HepG2 (cell line): ENCODE results near the gene EFNA2. TPM values are rescaled to one million over a fixed set of nuclear protein-coding genes. Genes with fewer than 3 reads are reported as not detected.
A peak's percentile ranks its signal among the peaks of the same experiment; 100 is the strongest.

Experiments used
- ATM ChIP-seq: fragments of 450-650 bp; IDR thresholded peaks from 2 replicates; pipeline ENCODE4 v1.7.1; 2017; ENCODE audit warnings: mild to moderate bottlenecking, borderline replicate concordance
- HMGA1 ChIP-seq: sonication (generic); formaldehyde crosslinking; conservative IDR thresholded peaks from 2 replicates; pipeline ENCODE4 v1.4.0; 2020; ENCODE audit warnings: missing genetic modification reagents
- KAT7 ChIP-seq: IDR thresholded peaks from 2 replicates; pipeline ENCODE4 v1.6.1; 2018; ENCODE audit warnings: borderline replicate concordance, missing compliant biosample characterization
- MTA3 ChIP-seq: sonication (generic); formaldehyde crosslinking; IDR thresholded peaks from 2 replicates; pipeline ENCODE4 v1.4.0; 2020; ENCODE audit warnings: missing genetic modification reagents
- RXRB ChIP-seq: IDR thresholded peaks from 2 replicates; pipeline ENCODE4 v1.6.1; 2016; ENCODE audit warnings: borderline replicate concordance, missing genetic modification reagents, missing compliant biosample characterization
- TEAD2 ChIP-seq: sonication (generic); formaldehyde crosslinking; IDR thresholded peaks from 2 replicates; pipeline ENCODE4 v1.9.0; 2021; ENCODE audit warnings: missing genetic modification reagents
- TMF1 ChIP-seq: sonication (generic); formaldehyde crosslinking; IDR thresholded peaks from 2 replicates; pipeline ENCODE4 v1.8.1; 2022; ENCODE audit warnings: low read depth, missing genetic modification reagents
- TOE1 ChIP-seq: sonication (generic); formaldehyde crosslinking; IDR thresholded peaks from 2 replicates; pipeline ENCODE4 v1.4.0; 2020; ENCODE audit warnings: mild to moderate bottlenecking, missing genetic modification reagents
- ZBTB42 ChIP-seq: sonication (generic); formaldehyde crosslinking; IDR thresholded peaks from 2 replicates; pipeline ENCODE4 v1.5.0; 2020; ENCODE audit warnings: mild to moderate bottlenecking, missing genetic modification reagents
- ZNF180 ChIP-seq: sonication (generic); formaldehyde crosslinking; IDR thresholded peaks from 2 replicates; pipeline ENCODE4 v1.4.0; 2020; ENCODE audit warnings: low read depth, missing genetic modification reagents, borderline replicate concordance
- ZNF331 ChIP-seq: sonication (generic); formaldehyde crosslinking; IDR thresholded peaks from 2 replicates; pipeline ENCODE4 v1.4.0; 2020; ENCODE audit warnings: missing genetic modification reagents
- ZNF543 ChIP-seq: sonication (generic); formaldehyde crosslinking; IDR thresholded peaks from 2 replicates; pipeline ENCODE4 v1.4.0; 2020; ENCODE audit warnings: mild to moderate bottlenecking, missing genetic modification reagents
- ZNF567 ChIP-seq: sonication (generic); formaldehyde crosslinking; IDR thresholded peaks from 2 replicates; pipeline ENCODE4 v1.8.1; 2023; ENCODE audit warnings: mild to moderate bottlenecking, missing genetic modification reagents, borderline replicate concordance
- ZNF746 ChIP-seq: sonication (generic); formaldehyde crosslinking; IDR thresholded peaks from 2 replicates; pipeline ENCODE4 v1.8.0; 2022; ENCODE audit warnings: mild to moderate bottlenecking, missing genetic modification reagents
- polyA plus RNA-seq, 8 experiments: library from polyadenylated mRNA; depleted of rRNA in 3 of 8; stranded (reverse) in 7 of 8; unstranded in 1 of 8; fragments of >200 nt; fragmentation: Illumina TruSeq in 4 of 8; extraction: Trizol in 4 of 8; gene quantifications; 2 replicates each; pipeline versions ENCODE4 v1.2.1 to v1.2.3, GENCODE V29; 2011 to 2016; ENCODE audit warnings: low read depth in 4 of 8, missing spikeins in 1 of 8, mixed read lengths in 1 of 8; ENCODE audit not compliant: insufficient read depth in 1 of 8
- total RNA-seq, 5 experiments: library from RNA; depleted of rRNA; stranded (reverse); fragments of >200 nt; fragmentation: Illumina TruSeq; extraction: Trizol; gene quantifications; 2 replicates each; pipeline ENCODE4 v1.2.3, GENCODE V29; 2016; ENCODE audit warnings: low read depth in 1 of 5
- TF ChIP-seq, protein P1 (sequence below): sonication (generic); formaldehyde crosslinking; conservative IDR thresholded peaks from 2 replicates; pipeline ENCODE4 v1.5.0; 2020; ENCODE audit warnings: missing genetic modification reagents
- TF ChIP-seq, protein P2 (sequence below): sonication (generic); formaldehyde crosslinking; IDR thresholded peaks from 2 replicates; pipeline ENCODE4 v1.4.0; 2020; ENCODE audit warnings: missing genetic modification reagents
- TF ChIP-seq, protein P3 (sequence below): IDR thresholded peaks from 2 replicates; pipeline ENCODE4 v1.4.0; 2020; ENCODE audit warnings: mild to moderate bottlenecking, missing genetic modification reagents
- TF ChIP-seq, protein P4 (sequence below): sonication (generic); formaldehyde crosslinking; conservative IDR thresholded peaks from 2 replicates; pipeline ENCODE4 v1.8.0; 2022; ENCODE audit warnings: mild to moderate bottlenecking, moderate library complexity, missing genetic modification reagents
- TF ChIP-seq, protein P5 (sequence below): IDR thresholded peaks from 2 replicates; pipeline ENCODE4 v1.6.1; 2012; ENCODE audit warnings: low read length, improper control_type of control experiment

EFNA2 gene
- total and polyA plus RNA-seq, 2 of the 13 experiments (the other 11 are each of a cell fraction or from before 2014, with no cell fraction given), result 6.0 to 9.9 TPM

DNA sequence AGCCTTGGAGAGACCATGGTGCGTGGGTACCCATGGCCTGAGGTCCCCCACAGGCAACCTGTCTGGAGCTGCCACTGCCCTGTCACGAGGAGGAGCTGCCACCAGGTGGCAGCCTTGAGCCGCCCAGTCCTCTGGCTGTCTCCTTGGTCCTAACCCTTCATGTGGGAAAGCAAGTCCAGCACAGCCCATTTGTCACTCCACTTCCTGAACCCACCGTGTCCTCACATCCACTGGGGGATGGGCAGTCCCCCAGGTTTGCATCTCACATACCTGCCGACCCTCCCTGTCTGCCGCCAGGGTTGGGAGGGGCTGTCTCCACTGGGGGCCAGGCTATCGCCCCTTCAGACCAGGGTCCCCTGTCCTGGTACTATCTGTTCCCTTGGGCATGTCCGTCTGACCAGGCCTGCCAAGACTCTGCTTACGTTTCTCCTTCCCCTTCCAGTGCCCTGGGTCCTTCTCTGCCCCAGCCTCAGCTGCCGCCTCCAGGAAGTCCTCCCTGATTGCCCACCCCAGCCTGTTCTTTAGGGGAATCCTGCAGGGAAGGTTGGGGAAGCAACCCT lies 5.8 kb upstream of the EFNA2 start (continued):
- TF ChIP-seq, protein P1, sequence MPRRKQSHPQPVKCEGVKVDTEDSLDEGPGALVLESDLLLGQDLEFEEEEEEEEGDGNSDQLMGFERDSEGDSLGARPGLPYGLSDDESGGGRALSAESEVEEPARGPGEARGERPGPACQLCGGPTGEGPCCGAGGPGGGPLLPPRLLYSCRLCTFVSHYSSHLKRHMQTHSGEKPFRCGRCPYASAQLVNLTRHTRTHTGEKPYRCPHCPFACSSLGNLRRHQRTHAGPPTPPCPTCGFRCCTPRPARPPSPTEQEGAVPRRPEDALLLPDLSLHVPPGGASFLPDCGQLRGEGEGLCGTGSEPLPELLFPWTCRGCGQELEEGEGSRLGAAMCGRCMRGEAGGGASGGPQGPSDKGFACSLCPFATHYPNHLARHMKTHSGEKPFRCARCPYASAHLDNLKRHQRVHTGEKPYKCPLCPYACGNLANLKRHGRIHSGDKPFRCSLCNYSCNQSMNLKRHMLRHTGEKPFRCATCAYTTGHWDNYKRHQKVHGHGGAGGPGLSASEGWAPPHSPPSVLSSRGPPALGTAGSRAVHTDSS (CRISPR knock-in tag), result no peak
- TF ChIP-seq ZNF331 (CRISPR knock-in tag) (0 out of 2 replicates have a peak, but pooled peaks have one; percentile 12), ATM (no peak), MTA3 (CRISPR knock-in tag) (no peak), TOE1 (CRISPR knock-in tag) (no peak), RXRB (CRISPR knock-in tag) (peak; percentile 42; the same call in 1 of the 2 replicates), ZNF746 (CRISPR knock-in tag) (no peak), TMF1 (no peak), ZNF180 (no peak), TEAD2 (CRISPR knock-in tag) (no peak), HMGA1 (CRISPR knock-in tag) (no peak), ZNF567 (CRISPR knock-in tag) (no peak), KAT7 (CRISPR knock-in tag) (no peak), ZBTB42 (CRISPR knock-in tag) (no peak), ZNF543 (CRISPR knock-in tag) (no peak)
- TF ChIP-seq, protein P2, sequence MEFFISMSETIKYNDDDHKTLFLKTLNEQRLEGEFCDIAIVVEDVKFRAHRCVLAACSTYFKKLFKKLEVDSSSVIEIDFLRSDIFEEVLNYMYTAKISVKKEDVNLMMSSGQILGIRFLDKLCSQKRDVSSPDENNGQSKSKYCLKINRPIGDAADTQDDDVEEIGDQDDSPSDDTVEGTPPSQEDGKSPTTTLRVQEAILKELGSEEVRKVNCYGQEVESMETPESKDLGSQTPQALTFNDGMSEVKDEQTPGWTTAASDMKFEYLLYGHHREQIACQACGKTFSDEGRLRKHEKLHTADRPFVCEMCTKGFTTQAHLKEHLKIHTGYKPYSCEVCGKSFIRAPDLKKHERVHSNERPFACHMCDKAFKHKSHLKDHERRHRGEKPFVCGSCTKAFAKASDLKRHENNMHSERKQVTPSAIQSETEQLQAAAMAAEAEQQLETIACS (CRISPR knock-in tag), result no peak
- TF ChIP-seq, protein P3, sequence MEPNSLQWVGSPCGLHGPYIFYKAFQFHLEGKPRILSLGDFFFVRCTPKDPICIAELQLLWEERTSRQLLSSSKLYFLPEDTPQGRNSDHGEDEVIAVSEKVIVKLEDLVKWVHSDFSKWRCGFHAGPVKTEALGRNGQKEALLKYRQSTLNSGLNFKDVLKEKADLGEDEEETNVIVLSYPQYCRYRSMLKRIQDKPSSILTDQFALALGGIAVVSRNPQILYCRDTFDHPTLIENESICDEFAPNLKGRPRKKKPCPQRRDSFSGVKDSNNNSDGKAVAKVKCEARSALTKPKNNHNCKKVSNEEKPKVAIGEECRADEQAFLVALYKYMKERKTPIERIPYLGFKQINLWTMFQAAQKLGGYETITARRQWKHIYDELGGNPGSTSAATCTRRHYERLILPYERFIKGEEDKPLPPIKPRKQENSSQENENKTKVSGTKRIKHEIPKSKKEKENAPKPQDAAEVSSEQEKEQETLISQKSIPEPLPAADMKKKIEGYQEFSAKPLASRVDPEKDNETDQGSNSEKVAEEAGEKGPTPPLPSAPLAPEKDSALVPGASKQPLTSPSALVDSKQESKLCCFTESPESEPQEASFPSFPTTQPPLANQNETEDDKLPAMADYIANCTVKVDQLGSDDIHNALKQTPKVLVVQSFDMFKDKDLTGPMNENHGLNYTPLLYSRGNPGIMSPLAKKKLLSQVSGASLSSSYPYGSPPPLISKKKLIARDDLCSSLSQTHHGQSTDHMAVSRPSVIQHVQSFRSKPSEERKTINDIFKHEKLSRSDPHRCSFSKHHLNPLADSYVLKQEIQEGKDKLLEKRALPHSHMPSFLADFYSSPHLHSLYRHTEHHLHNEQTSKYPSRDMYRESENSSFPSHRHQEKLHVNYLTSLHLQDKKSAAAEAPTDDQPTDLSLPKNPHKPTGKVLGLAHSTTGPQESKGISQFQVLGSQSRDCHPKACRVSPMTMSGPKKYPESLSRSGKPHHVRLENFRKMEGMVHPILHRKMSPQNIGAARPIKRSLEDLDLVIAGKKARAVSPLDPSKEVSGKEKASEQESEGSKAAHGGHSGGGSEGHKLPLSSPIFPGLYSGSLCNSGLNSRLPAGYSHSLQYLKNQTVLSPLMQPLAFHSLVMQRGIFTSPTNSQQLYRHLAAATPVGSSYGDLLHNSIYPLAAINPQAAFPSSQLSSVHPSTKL, result peak; percentile 23; the same call in 1 of the 2 replicates
- TF ChIP-seq, protein P4, sequence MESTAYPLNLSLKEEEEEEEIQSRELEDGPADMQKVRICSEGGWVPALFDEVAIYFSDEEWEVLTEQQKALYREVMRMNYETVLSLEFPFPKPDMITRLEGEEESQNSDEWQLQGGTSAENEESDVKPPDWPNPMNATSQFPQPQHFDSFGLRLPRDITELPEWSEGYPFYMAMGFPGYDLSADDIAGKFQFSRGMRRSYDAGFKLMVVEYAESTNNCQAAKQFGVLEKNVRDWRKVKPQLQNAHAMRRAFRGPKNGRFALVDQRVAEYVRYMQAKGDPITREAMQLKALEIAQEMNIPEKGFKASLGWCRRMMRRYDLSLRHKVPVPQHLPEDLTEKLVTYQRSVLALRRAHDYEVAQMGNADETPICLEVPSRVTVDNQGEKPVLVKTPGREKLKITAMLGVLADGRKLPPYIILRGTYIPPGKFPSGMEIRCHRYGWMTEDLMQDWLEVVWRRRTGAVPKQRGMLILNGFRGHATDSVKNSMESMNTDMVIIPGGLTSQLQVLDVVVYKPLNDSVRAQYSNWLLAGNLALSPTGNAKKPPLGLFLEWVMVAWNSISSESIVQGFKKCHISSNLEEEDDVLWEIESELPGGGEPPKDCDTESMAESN (CRISPR knock-in tag), result no peak
- TF ChIP-seq, protein P5, sequence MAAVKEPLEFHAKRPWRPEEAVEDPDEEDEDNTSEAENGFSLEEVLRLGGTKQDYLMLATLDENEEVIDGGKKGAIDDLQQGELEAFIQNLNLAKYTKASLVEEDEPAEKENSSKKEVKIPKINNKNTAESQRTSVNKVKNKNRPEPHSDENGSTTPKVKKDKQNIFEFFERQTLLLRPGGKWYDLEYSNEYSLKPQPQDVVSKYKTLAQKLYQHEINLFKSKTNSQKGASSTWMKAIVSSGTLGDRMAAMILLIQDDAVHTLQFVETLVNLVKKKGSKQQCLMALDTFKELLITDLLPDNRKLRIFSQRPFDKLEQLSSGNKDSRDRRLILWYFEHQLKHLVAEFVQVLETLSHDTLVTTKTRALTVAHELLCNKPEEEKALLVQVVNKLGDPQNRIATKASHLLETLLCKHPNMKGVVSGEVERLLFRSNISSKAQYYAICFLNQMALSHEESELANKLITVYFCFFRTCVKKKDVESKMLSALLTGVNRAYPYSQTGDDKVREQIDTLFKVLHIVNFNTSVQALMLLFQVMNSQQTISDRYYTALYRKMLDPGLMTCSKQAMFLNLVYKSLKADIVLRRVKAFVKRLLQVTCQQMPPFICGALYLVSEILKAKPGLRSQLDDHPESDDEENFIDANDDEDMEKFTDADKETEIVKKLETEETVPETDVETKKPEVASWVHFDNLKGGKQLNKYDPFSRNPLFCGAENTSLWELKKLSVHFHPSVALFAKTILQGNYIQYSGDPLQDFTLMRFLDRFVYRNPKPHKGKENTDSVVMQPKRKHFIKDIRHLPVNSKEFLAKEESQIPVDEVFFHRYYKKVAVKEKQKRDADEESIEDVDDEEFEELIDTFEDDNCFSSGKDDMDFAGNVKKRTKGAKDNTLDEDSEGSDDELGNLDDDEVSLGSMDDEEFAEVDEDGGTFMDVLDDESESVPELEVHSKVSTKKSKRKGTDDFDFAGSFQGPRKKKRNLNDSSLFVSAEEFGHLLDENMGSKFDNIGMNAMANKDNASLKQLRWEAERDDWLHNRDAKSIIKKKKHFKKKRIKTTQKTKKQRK, result no peak
